Measurements from ENCODE around the gene GUCA1A. TPM values are rescaled to one million over a fixed set of nuclear protein-coding genes. Genes with fewer than 3 reads are reported as not detected.

GUCA1A gene
- total RNA-seq, 1 experiment from 2014 or later = 17.2 TPM

GRCh38 chr6:42171813-42172581, 1.2 kb upstream of the GUCA1A start:
- Histone ChIP-seq H4K20me1 (ENCODE audit: control insufficient read depth, insufficient read depth, insufficient read length) (no peaks in the 10 kb centered on the region), H3K18ac (ENCODE audit: insufficient read length, low read depth, low read length) (no peak overlapping the region), H3K79me2 (ENCODE audit: insufficient read depth, low read length) (no peaks in the 10 kb centered on the region), H3T11ph (ENCODE audit: low read length) (no peak overlapping the region), H2AFZ (ENCODE audit: low read length) (no peak overlapping the region), H2BK12ac (ENCODE audit: insufficient read length, low read depth, low read length) (no peak overlapping the region), H3K4me1 (ENCODE audit: insufficient read depth, low read length) (no peaks in the 10 kb centered on the region; the same call in 1 of the 2 replicates), H3K9ac (ENCODE audit: extremely low read depth, insufficient read length, low read length) (no peak overlapping the region), H3K79me1 (ENCODE audit: insufficient read depth, low read depth, low read length, poor library complexity, severe bottlenecking) (no peaks in the 10 kb centered on the region), H3K27me3 (ENCODE audit: insufficient read depth, low read length) (no peaks in the 10 kb centered on the region), H3K9me3 (ENCODE audit: control insufficient read depth, low read depth, low read length) (no peaks in the 10 kb centered on the region), H3K23ac (ENCODE audit: insufficient read length, low read depth, low read length) (no peak overlapping the region), H3K56ac (ENCODE audit: insufficient read length, low read depth, low read length) (no peak overlapping the region), H2BK15ac (ENCODE audit: low read depth, low read length) (no peak overlapping the region), H3K23me2 (ENCODE audit: insufficient read length, low read depth, low read length, poor library complexity, severe bottlenecking) (no peaks in the 10 kb centered on the region), H4K5ac (ENCODE audit: insufficient read length, low read depth, low read length) (no peak overlapping the region), H3K27ac (ENCODE audit: insufficient read length, low read depth, low read length) (no peak overlapping the region), H2AK5ac (ENCODE audit: insufficient read length, low read length) (no peak overlapping the region), H2BK120ac (ENCODE audit: low read depth, low read length, poor library complexity, severe bottlenecking) (no peak overlapping the region), H3K4me2 (ENCODE audit: insufficient read depth, insufficient read length, low read length) (no peak overlapping the region), H2BK20ac (ENCODE audit: low read depth, low read length, poor library complexity, severe bottlenecking) (no peak overlapping the region), H3K4ac (ENCODE audit: low read depth, low read length) (no peak overlapping the region), H2BK5ac (ENCODE audit: insufficient read length, low read length) (no peak overlapping the region), H3K14ac (ENCODE audit: insufficient read depth, low read length) (no peak overlapping the region), H4K91ac (ENCODE audit: insufficient read length, low read depth, low read length) (no peak overlapping the region), H4K8ac (replicated peaks; ENCODE audit: insufficient read length, low read depth, low read length) (no peak overlapping the region)
- no CpG with 5 or more reads among the region's 7 CpGs for WGBS (ENCODE audit: extremely low coverage, insufficient read length, low lambda C conversion rate)
- DNase-seq = no peak
- Mint-ChIP-seq H3K36me3 (ENCODE audit: insufficient read depth in 1 of 3, low read depth in 3 of 3) (no peaks in the 10 kb centered on the region; a peak in 1 of 7 replicates), H3K27ac (no peak overlapping the region), H3K27me3 (ENCODE audit: low read depth) (peaks cover 6% of the 10 kb centered on the region), H3K9me3 (no peaks in the 10 kb centered on the region; a peak in 2 of 5 replicates), H3K4me3 (no peak overlapping the region), H3K4me1 (peaks cover 28 to 44% of the 10 kb centered on the region in 2 experiments)
- no peak for TF ChIP-seq CTCF (conservative IDR thresholded peaks at IDR 0.05)
